IMR-90 (cell line): ENCODE data around the gene RGS10. TPM values are rescaled to one million over a fixed set of nuclear protein-coding genes. Genes with fewer than 3 reads are reported as not detected.

Experiments
- ATAC-seq: fragments of 200-7000 bp; cut with Tn5 transposase; 2 replicates; pipeline ENCODE4 v1.9.1; 2020; ENCODE audit warnings: low read depth, mild to moderate bottlenecking, moderate library complexity
- BruUV-seq: library from RNA; stranded (reverse); fragments of 400-500 nt; replicated peaks from 2 replicates; lab custom pipeline; 2021; lab: Mats Ljungman, UMichigan
- CTCF ChIA-PET: fragments of 300-600 bp; formaldehyde crosslinking; extraction: SDS; loops from one replicate; lab custom pipeline; 2021; ENCODE audit warnings: antibody characterized with exemption; lab: Yijun Ruan, JAX
- POLR2A ChIA-PET: fragments of 300-600 bp; sonication (Branson Sonifier 250); formaldehyde crosslinking; loops from one replicate; lab custom pipeline; 2022; ENCODE audit warnings: antibody characterized with exemption; ENCODE audit not compliant: unreplicated experiment; lab: Charles Lee
- DNase-seq: peaks from one replicate; pipeline ENCODE4 v3.0.0; 2013
- H2AFZ ChIP-seq: replicated peaks from 2 replicates; pipeline ENCODE3; 2013; ENCODE audit warnings: low read length, mild to moderate bottlenecking; ENCODE audit not compliant: poor library complexity
- H2AK5ac ChIP-seq: 2 replicates; pipeline ENCODE4 v1.6.1; 2013; ENCODE audit warnings: low read depth, low read length, inconsistent platforms
- H2AK9ac ChIP-seq: replicated peaks from 2 replicates; pipeline ENCODE3; 2013; ENCODE audit warnings: mild to moderate bottlenecking, low read depth, low read length, moderate library complexity; ENCODE audit not compliant: poor library complexity
- H2BK120ac ChIP-seq: 2 replicates; pipeline ENCODE4 v1.6.1; 2013; ENCODE audit warnings: low read depth, low read length, inconsistent platforms
- H2BK15ac ChIP-seq: 3 replicates; pipeline ENCODE4 v1.6.1; 2013; ENCODE audit warnings: low read depth, low read length, inconsistent platforms
- H2BK20ac ChIP-seq: 2 replicates; pipeline ENCODE4 v1.6.1; 2013; ENCODE audit warnings: low read depth, mild to moderate bottlenecking, inconsistent platforms, low read length, moderate library complexity
- H2BK5ac ChIP-seq: 2 replicates; pipeline ENCODE4 v1.6.1; 2013; ENCODE audit warnings: mild to moderate bottlenecking, low read depth, low read length, inconsistent platforms; ENCODE audit not compliant: poor library complexity, severe bottlenecking
- H3K14ac ChIP-seq: replicated peaks from 2 replicates; pipeline ENCODE4 v1.6.1; 2013; ENCODE audit warnings: low read depth, low read length, inconsistent platforms
- H3K18ac ChIP-seq: 2 replicates; pipeline ENCODE4 v1.6.1; 2013; ENCODE audit warnings: low read depth, low read length, control low read depth
- H3K23ac ChIP-seq: 2 replicates; pipeline ENCODE4 v1.6.1; 2013; ENCODE audit warnings: low read depth, low read length, inconsistent platforms
- H3K27ac ChIP-seq: 2 replicates; pipeline ENCODE4 v1.5.1; 2013; ENCODE audit warnings: mild to moderate bottlenecking, control low read depth, low read length; ENCODE audit not compliant: insufficient read depth
- H3K27me3 ChIP-seq: 2 replicates; pipeline ENCODE4 v1.6.1; 2013; ENCODE audit warnings: low read length; ENCODE audit not compliant: control insufficient read depth, insufficient read depth
- H3K36me3 ChIP-seq: 2 replicates; pipeline ENCODE4 v1.6.1; 2013; ENCODE audit warnings: low read length, mixed read lengths; ENCODE audit not compliant: control insufficient read depth, insufficient read depth
- H3K4ac ChIP-seq: 2 replicates; pipeline ENCODE4 v1.6.1; 2013; ENCODE audit warnings: low read depth, low read length, inconsistent platforms
- H3K4me1 ChIP-seq: 2 replicates; pipeline ENCODE4 v1.6.1; 2013; ENCODE audit warnings: low read length, mixed read lengths; ENCODE audit not compliant: control insufficient read depth, insufficient read depth
- H3K4me2 ChIP-seq: 2 replicates; pipeline ENCODE4 v1.6.1; 2013; ENCODE audit warnings: low read depth, mild to moderate bottlenecking, control low read depth, low read length, moderate library complexity
- H3K4me3 ChIP-seq: 2 replicates; pipeline ENCODE4 v1.5.1; 2013; ENCODE audit warnings: low read depth, mild to moderate bottlenecking, control low read depth, low read length, moderate library complexity; ENCODE audit not compliant: insufficient read depth
- H3K56ac ChIP-seq: 2 replicates; pipeline ENCODE4 v1.6.1; 2013; ENCODE audit warnings: low read length, inconsistent platforms; ENCODE audit not compliant: insufficient read depth; ENCODE audit errors: extremely low read depth
- H3K79me1 ChIP-seq, 2 experiments: 2 replicates each; pipeline ENCODE4 v1.6.1; 2013; ENCODE audit warnings: low read length in 2 of 2, inconsistent platforms in 1 of 2, low read depth in 1 of 2
- H3K9ac ChIP-seq: 2 replicates; pipeline ENCODE4 v1.6.1; 2013; ENCODE audit warnings: low read depth, low read length, control low read depth
- H3K9me1 ChIP-seq: 2 replicates; pipeline ENCODE4 v1.6.1; 2013; ENCODE audit warnings: low read length, inconsistent platforms; ENCODE audit not compliant: insufficient read depth
- H3K9me3 ChIP-seq: 2 replicates; pipeline ENCODE4 v1.6.1; 2013; ENCODE audit warnings: low read length; ENCODE audit not compliant: control insufficient read depth, insufficient read depth
- H4K20me1 ChIP-seq: 2 replicates; pipeline ENCODE4 v1.6.1; 2013; ENCODE audit warnings: low read length, inconsistent platforms; ENCODE audit not compliant: insufficient read depth
- H4K5ac ChIP-seq: 2 replicates; pipeline ENCODE4 v1.6.1; 2013; ENCODE audit warnings: mild to moderate bottlenecking, low read depth, low read length, control low read depth
- H4K8ac ChIP-seq, 2 experiments: 2 replicates each; pipeline ENCODE4 v1.6.1; 2013; ENCODE audit warnings: low read depth in 2 of 2, low read length in 2 of 2, control low read depth in 1 of 2, inconsistent platforms in 1 of 2
- H4K91ac ChIP-seq: 2 replicates; pipeline ENCODE4 v1.6.1; 2013; ENCODE audit warnings: low read depth, low read length, inconsistent platforms; ENCODE audit not compliant: insufficient read depth
- BHLHE40 ChIP-seq: fragments of 150-350 bp; IDR thresholded peaks from 2 replicates; pipeline ENCODE4 v1.6.1; 2016; ENCODE audit warnings: mild to moderate bottlenecking, low read depth, low read length
- CEBPB ChIP-seq: IDR thresholded peaks from 2 replicates; pipeline ENCODE4 v1.6.1; 2012; ENCODE audit warnings: low read depth, low read length, improper control_type of control experiment
- CHD1 ChIP-seq: IDR thresholded peaks from 2 replicates; pipeline ENCODE4 v1.6.1; 2012; ENCODE audit warnings: low read depth, low read length, improper control_type of control experiment
- MAFK ChIP-seq: IDR thresholded peaks from 2 replicates; pipeline ENCODE4 v1.6.1; 2012; ENCODE audit warnings: low read depth, low read length, improper control_type of control experiment
- MAZ ChIP-seq: IDR thresholded peaks from 2 replicates; pipeline ENCODE4 v1.6.1; 2012; ENCODE audit warnings: low read depth, mild to moderate bottlenecking, low read length, improper control_type of control experiment, moderate library complexity, borderline replicate concordance
- NFE2L2 ChIP-seq: fragments of 150-350 bp; IDR thresholded peaks from 2 replicates; pipeline ENCODE4 v1.6.1; 2016; ENCODE audit warnings: low read depth, mild to moderate bottlenecking, low read length
- POLR2A ChIP-seq: IDR thresholded peaks from 2 replicates; pipeline ENCODE4 v1.6.1; 2012; ENCODE audit warnings: mild to moderate bottlenecking, low read depth, low read length
- RAD21 ChIP-seq: IDR thresholded peaks from 2 replicates; pipeline ENCODE4 v1.6.1; 2012; ENCODE audit warnings: low read length, improper control_type of control experiment
- RCOR1 ChIP-seq: IDR thresholded peaks from 2 replicates; pipeline ENCODE4 v1.6.1; 2012; ENCODE audit warnings: mild to moderate bottlenecking, low read length, improper control_type of control experiment; ENCODE audit not compliant: insufficient replicate concordance
- RFX5 ChIP-seq: IDR thresholded peaks from 2 replicates; pipeline ENCODE4 v1.8.0; 2012; ENCODE audit warnings: low read depth, mild to moderate bottlenecking, low read length, moderate library complexity
- SMC3 ChIP-seq: fragments of 150-350 bp; IDR thresholded peaks from 2 replicates; pipeline ENCODE4 v1.6.1; 2016; ENCODE audit warnings: low read depth, mild to moderate bottlenecking, antibody characterized with exemption, low read length, moderate library complexity
- WGBS, 2 experiments: methylation state at CpG; one replicate each; pipeline versions ENCODE4 v1.1.5 to v1.1.7; 2013; ENCODE audit warnings: missing lambda C conversion rate in 2 of 2; ENCODE audit not compliant: insufficient read length in 1 of 2; ENCODE audit errors: extremely low coverage in 2 of 2; 5-methylcytosine and 5-hydroxymethylcytosine counted together
- dilution Hi-C: fragments of 300-500 bp; cut with HindIII; formaldehyde crosslinking; loops from one replicate; pipeline ENCODE4 v1.14.3; 2018; ENCODE audit warnings: low sequenced_read_pairs; ENCODE audit not compliant: unreplicated experiment
- in situ Hi-C: fragments of 300-500 bp; cut with MboI; formaldehyde crosslinking; loops from 3 replicates; pipeline ENCODE4 v1.14.3; 2019; ENCODE audit warnings: low sequenced_read_pairs, inconsistent platforms, mixed read lengths
- intact Hi-C: fragments of 100-400 bp; cut with micrococcal nuclease; formaldehyde crosslinking; loops from 2 replicates; pipeline ENCODE4 v1.10.0; 2022
- polyA plus RNA-seq, 3 experiments: library from polyadenylated mRNA; depleted of rRNA; stranded (reverse); fragments of >200 nt; gene quantifications; 2 replicates each; pipeline ENCODE4 v1.2.3, GENCODE V29; 2012; ENCODE audit warnings: low replicate concordance in 1 of 3
- total RNA-seq: library from RNA; depleted of rRNA; stranded (reverse); fragments of >200 nt; gene quantifications from 2 replicates; pipeline ENCODE4 v1.2.3, GENCODE V29; 2012
- TF ChIP-seq, protein P1 (sequence below): fragments of 150-350 bp; IDR thresholded peaks from 2 replicates; pipeline ENCODE4 v1.6.1; 2016; ENCODE audit warnings: low read depth, mild to moderate bottlenecking, low read length, moderate library complexity, borderline replicate concordance

The RGS10 gene
- total and polyA plus RNA-seq, 2 of the 4 experiments (the other 2 are of a cell fraction), result 35.3 to 89.7 TPM

- H3K27ac ChIP-seq, result no peak overlapping the region
- no TSS peak for BruUV-seq
- ATAC-seq, result no peak
These were observed 9.0 kb downstream of the RGS10 start for GRCh38 chr10:119533473-119533872.

More at GRCh38 chr10:119533473-119533872, 9.0 kb downstream of the RGS10 start:
- no CpG with 5 or more reads among the region's 2 CpGs for WGBS, 2 experiments
- Histone ChIP-seq H3K4ac (no peak overlapping the region), H4K20me1 (peaks cover 51% of the 10 kb centered on the region), H2AK5ac (no peak overlapping the region), H2BK20ac (no peak overlapping the region), H3K56ac (no peak overlapping the region), H2BK120ac (no peak overlapping the region), H3K9ac (no peak overlapping the region), H2AK9ac (no peak overlapping the region), H3K23ac (0 out of 2 replicates have a peak overlapping the region, but pooled peaks have one; percentile 48), H3K27me3 (no peaks in the 10 kb centered on the region), H4K8ac (no peak overlapping the region), H3K79me1 (peaks cover 34 to 84% of the 10 kb centered on the region in 2 experiments), H2BK5ac (no peak overlapping the region), H3K4me3 (no peak overlapping the region), H3K18ac (no peak overlapping the region), H3K14ac (no peak overlapping the region), H3K9me1 (peaks cover 14% of the 10 kb centered on the region), H3K9me3 (no peaks in the 10 kb centered on the region), H3K36me3 (peaks cover 5% of the 10 kb centered on the region; the same call in 1 of the 2 replicates), H3K4me2 (no peak overlapping the region), H2BK15ac (no peak overlapping the region), H2AFZ (no peak overlapping the region), H4K5ac (no peak overlapping the region), H3K4me1 (peaks cover 25% of the 10 kb centered on the region), H4K91ac (no peak overlapping the region)
- intact Hi-C loops (no loop called here), in situ Hi-C loops (no loop called here), dilution Hi-C loops (no loop called here)
- no peak for DNase-seq
- POLR2A ChIA-PET, result no interaction called here
- CTCF ChIA-PET, result no interaction called here
- TF ChIP-seq POLR2A (no peak), BHLHE40 (no peak), MAFK (no peak), NFE2L2 (no peak), RCOR1 (no peak), RFX5 (no peak), SMC3 (no peak), MAZ (no peak), CHD1 (no peak), RAD21 (no peak), CEBPB (no peak)
- TF ChIP-seq, protein P1, sequence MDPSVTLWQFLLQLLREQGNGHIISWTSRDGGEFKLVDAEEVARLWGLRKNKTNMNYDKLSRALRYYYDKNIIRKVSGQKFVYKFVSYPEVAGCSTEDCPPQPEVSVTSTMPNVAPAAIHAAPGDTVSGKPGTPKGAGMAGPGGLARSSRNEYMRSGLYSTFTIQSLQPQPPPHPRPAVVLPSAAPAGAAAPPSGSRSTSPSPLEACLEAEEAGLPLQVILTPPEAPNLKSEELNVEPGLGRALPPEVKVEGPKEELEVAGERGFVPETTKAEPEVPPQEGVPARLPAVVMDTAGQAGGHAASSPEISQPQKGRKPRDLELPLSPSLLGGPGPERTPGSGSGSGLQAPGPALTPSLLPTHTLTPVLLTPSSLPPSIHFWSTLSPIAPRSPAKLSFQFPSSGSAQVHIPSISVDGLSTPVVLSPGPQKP, result no peak
